Mesenchymal stem cell (in vitro differentiated cells and primary cell): Measurements from ENCODE around the gene ABCB11.

Source experiments
- DNase-seq: peaks from one replicate; pipeline ENCODE4 v3.0.0-alpha.2; 2013
- H2AFZ ChIP-seq: one replicate; pipeline ENCODE4 v1.6.1; 2013; ENCODE audit warnings: low read depth, mild to moderate bottlenecking, control low read depth, inconsistent platforms, low read length, moderate library complexity
- H2AK5ac ChIP-seq: 2 replicates; pipeline ENCODE4 v1.6.1; 2013; ENCODE audit warnings: low read length, moderate library complexity, mild to moderate bottlenecking, inconsistent platforms; ENCODE audit not compliant: severe bottlenecking
- H2BK120ac ChIP-seq: one replicate; pipeline ENCODE4 v1.6.1; 2013; ENCODE audit warnings: low read depth, mild to moderate bottlenecking, inconsistent platforms, low read length, moderate library complexity
- H2BK12ac ChIP-seq, 2 experiments: one replicate each; pipeline ENCODE4 v1.6.1; 2013; ENCODE audit warnings: inconsistent platforms in 2 of 2, low read length in 2 of 2, mild to moderate bottlenecking in 2 of 2, moderate library complexity in 2 of 2, control low read depth in 1 of 2
- H2BK15ac ChIP-seq: one replicate; pipeline ENCODE4 v1.6.1; 2013; ENCODE audit warnings: mild to moderate bottlenecking, low read depth, inconsistent platforms; ENCODE audit not compliant: poor library complexity, severe bottlenecking
- H2BK5ac ChIP-seq: 2 replicates; pipeline ENCODE4 v1.6.1; 2013; ENCODE audit warnings: low read depth, mild to moderate bottlenecking, low read length, control low read depth, inconsistent platforms; ENCODE audit not compliant: poor library complexity, severe bottlenecking
- H3K14ac ChIP-seq, 2 experiments: one replicate each; pipeline ENCODE4 v1.6.1; 2013; ENCODE audit warnings: inconsistent platforms in 2 of 2, low read length in 2 of 2, control low read depth in 1 of 2, mild to moderate bottlenecking in 1 of 2, moderate library complexity in 1 of 2
- H3K18ac ChIP-seq, 2 experiments: one replicate each; pipeline ENCODE4 v1.6.1; 2013; ENCODE audit warnings: inconsistent platforms in 2 of 2, low read length in 2 of 2, control low read depth in 1 of 2, low read depth in 1 of 2, mild to moderate bottlenecking in 1 of 2
- H3K23ac ChIP-seq, 2 experiments: one replicate each; pipeline ENCODE4 v1.6.1; 2013; ENCODE audit warnings: inconsistent platforms in 2 of 2, low read length in 2 of 2, mild to moderate bottlenecking in 2 of 2, moderate library complexity in 2 of 2, control low read depth in 1 of 2
- H3K27ac ChIP-seq: 2 replicates; pipeline ENCODE4 v1.5.1; 2013; ENCODE audit warnings: mild to moderate bottlenecking, moderate library complexity, low read length, control low read depth, inconsistent platforms; ENCODE audit not compliant: poor library complexity, severe bottlenecking
- H3K27me3 ChIP-seq, 2 experiments: 2 replicates each; pipeline versions ENCODE4 v1.6.1 to v1.7.0; 2013; ENCODE audit warnings: low read length in 2 of 2, mild to moderate bottlenecking in 2 of 2, moderate library complexity in 2 of 2, control low read depth in 1 of 2, inconsistent platforms in 1 of 2; ENCODE audit not compliant: control insufficient read depth in 1 of 2, insufficient read depth in 1 of 2
- H3K36me3 ChIP-seq, 2 experiments: 2 replicates each; pipeline versions ENCODE4 v1.6.1 to v1.7.0; 2013; ENCODE audit warnings: low read length in 2 of 2, control low read depth in 1 of 2, inconsistent platforms in 1 of 2, low read depth in 1 of 2, mild to moderate bottlenecking in 1 of 2; ENCODE audit not compliant: insufficient read depth in 2 of 2, control insufficient read depth in 1 of 2
- H3K4ac ChIP-seq, 2 experiments: one replicate each; pipeline ENCODE4 v1.6.1; 2013; ENCODE audit warnings: inconsistent platforms in 2 of 2, low read length in 2 of 2, mild to moderate bottlenecking in 2 of 2, moderate library complexity in 2 of 2, control low read depth in 1 of 2, low read depth in 1 of 2
- H3K4me1 ChIP-seq: 2 replicates; pipeline ENCODE4 v1.6.1; 2013; ENCODE audit warnings: low read depth, low read length, control low read depth; ENCODE audit not compliant: control insufficient read depth, insufficient read depth
- H3K4me2 ChIP-seq: 2 replicates; pipeline ENCODE4 v1.6.1; 2013; ENCODE audit warnings: low read length, mild to moderate bottlenecking, inconsistent platforms; ENCODE audit not compliant: poor library complexity, severe bottlenecking
- H3K4me3 ChIP-seq, 2 experiments: 2 replicates each; pipeline versions ENCODE4 v1.5.1 to v1.7.0; 2013; ENCODE audit warnings: low read length in 2 of 2, mild to moderate bottlenecking in 2 of 2, control low read depth in 1 of 2, low read depth in 1 of 2; ENCODE audit not compliant: insufficient read depth in 1 of 2
- H3K79me1 ChIP-seq: replicated peaks from 2 replicates; pipeline ENCODE4 v1.6.1; 2013; ENCODE audit warnings: mild to moderate bottlenecking, control low read depth, low read length, inconsistent platforms; ENCODE audit not compliant: poor library complexity, severe bottlenecking
- H3K9ac ChIP-seq: 2 replicates; pipeline ENCODE4 v1.7.0; 2013; ENCODE audit warnings: mild to moderate bottlenecking, low read length, moderate library complexity
- H3K9me3 ChIP-seq: 2 replicates; pipeline ENCODE4 v1.7.0; 2013; ENCODE audit warnings: mild to moderate bottlenecking, low read length; ENCODE audit not compliant: control insufficient read depth
- H4K8ac ChIP-seq: one replicate; pipeline ENCODE4 v1.6.1; 2013; ENCODE audit warnings: inconsistent platforms, mild to moderate bottlenecking, low read length, moderate library complexity
- H4K91ac ChIP-seq: one replicate; pipeline ENCODE4 v1.6.1; 2013; ENCODE audit warnings: mild to moderate bottlenecking, low read length, inconsistent platforms
- WGBS: methylation state at CpG from one replicate; pipeline ENCODE4 v1.1.7; 2013; ENCODE audit warnings: mixed read lengths; 5-methylcytosine and 5-hydroxymethylcytosine counted together

Gene ABCB11

GRCh38 chr2:168912466-168912865 lies 118.7 kb downstream of the ABCB11 start:
- Histone ChIP-seq H3K4me1 (peaks cover 2% of the 10 kb centered on the region), H2BK5ac (no peak overlapping the region), H2AK5ac (no peak overlapping the region), H4K91ac (no peak overlapping the region), H2BK12ac (no peak overlapping the region), H3K36me3 (no peaks in the 10 kb centered on the region), H3K27ac (no peak overlapping the region), H3K27me3 (peaks cover 12 to 36% of the 10 kb centered on the region in 2 experiments), H2BK15ac (no peak overlapping the region), H3K14ac (no peak overlapping the region), H2BK120ac (no peak overlapping the region), H3K79me1 (no peaks in the 10 kb centered on the region), H3K4ac (no peak overlapping the region), H3K4me2 (no peak overlapping the region), H3K4me3 (peak overlapping the region in 1 of 2 experiments; percentile 73), H2AFZ (no peak overlapping the region), H3K23ac (no peak overlapping the region), H3K18ac (no peak overlapping the region), H3K9me3 (no peaks in the 10 kb centered on the region), H3K9ac (peak overlapping the region; percentile 56), H4K8ac (no peak overlapping the region)
- DNase-seq = no peak
- WGBS = 90% methylated on average over 4 of the region's 6 CpGs

- no peak overlapping the region for H2AFZ ChIP-seq
- H2BK5ac ChIP-seq = no peak overlapping the region
- no peaks in the 10 kb centered on the region for H3K79me1 ChIP-seq
- no peak overlapping the region for H2BK12ac ChIP-seq
- no peak overlapping the region for H4K8ac ChIP-seq
- H3K36me3 ChIP-seq = no peaks in the 10 kb centered on the region
- no peak overlapping the region for H3K4ac ChIP-seq
- H3K4me2 ChIP-seq = no peak overlapping the region
- H3K9me3 ChIP-seq = no peaks in the 10 kb centered on the region
- peaks cover 2% of the 10 kb centered on the region for H3K4me1 ChIP-seq
- no peak overlapping the region for H3K14ac ChIP-seq
- peaks cover 12 to 46% of the 10 kb centered on the region in 2 experiments for H3K27me3 ChIP-seq
- H2BK120ac ChIP-seq = no peak overlapping the region
- 67% methylated on average over 2 of the region's 5 CpGs for WGBS
- no peak overlapping the region for H3K9ac ChIP-seq
- H3K27ac ChIP-seq = no peak overlapping the region
- no peak overlapping the region for H3K18ac ChIP-seq
- DNase-seq = no peak
- no peak overlapping the region for H2AK5ac ChIP-seq
- H4K91ac ChIP-seq = no peak overlapping the region
- H3K4me3 ChIP-seq = no peak overlapping the region
- no peak overlapping the region for H3K23ac ChIP-seq
- no peak overlapping the region for H2BK15ac ChIP-seq
Observed at GRCh38 chr2:168910330-168910729, 120.8 kb downstream of the ABCB11 start.

GRCh38 chr2:168907940-168908662 lies 123.0 kb downstream of the ABCB11 start:
- no peak for DNase-seq
- H3K4me2 ChIP-seq = no peak overlapping the region
- no peak overlapping the region for H4K8ac ChIP-seq
- H3K9ac ChIP-seq = no peak overlapping the region
- no peak overlapping the region for H2AFZ ChIP-seq
- H2BK120ac ChIP-seq = no peak overlapping the region
- H3K4me3 ChIP-seq = no peak overlapping the region
- no peaks in the 10 kb centered on the region for H3K36me3 ChIP-seq
- H2BK15ac ChIP-seq = no peak overlapping the region
- no peak overlapping the region for H2BK12ac ChIP-seq
- no peaks in the 10 kb centered on the region for H3K9me3 ChIP-seq
- no peak overlapping the region for H3K23ac ChIP-seq
- no peak overlapping the region for H3K4ac ChIP-seq
- H3K18ac ChIP-seq = no peak overlapping the region
- no peak overlapping the region for H3K27ac ChIP-seq
- peaks cover 12 to 38% of the 10 kb centered on the region in 2 experiments for H3K27me3 ChIP-seq
- 83% methylated on average over 3 of the region's 8 CpGs for WGBS
- no peak overlapping the region for H3K14ac ChIP-seq
- no peaks in the 10 kb centered on the region for H3K79me1 ChIP-seq
- H3K4me1 ChIP-seq = peaks cover 2% of the 10 kb centered on the region
- H2AK5ac ChIP-seq = no peak overlapping the region
- H2BK5ac ChIP-seq = no peak overlapping the region
- no peak overlapping the region for H4K91ac ChIP-seq

- no peaks in the 10 kb centered on the region for H3K79me1 ChIP-seq
- H3K4me2 ChIP-seq = no peak overlapping the region
- H3K23ac ChIP-seq = no peak overlapping the region
- H4K91ac ChIP-seq = no peak overlapping the region
- no peak overlapping the region for H3K4ac ChIP-seq
- no peak overlapping the region for H2AFZ ChIP-seq
- no peak overlapping the region for H3K4me3 ChIP-seq
- no peak overlapping the region for H3K18ac ChIP-seq
- H3K4me1 ChIP-seq = no peaks in the 10 kb centered on the region
- no peak overlapping the region for H3K9ac ChIP-seq
- no peak overlapping the region for H2BK15ac ChIP-seq
- H2BK12ac ChIP-seq = no peak overlapping the region
- H3K27me3 ChIP-seq = peaks cover 0 to 37% of the 10 kb centered on the region in 2 experiments
- no peak overlapping the region for H3K14ac ChIP-seq
- no peak overlapping the region for H2AK5ac ChIP-seq
- no peak overlapping the region for H2BK120ac ChIP-seq
- H3K27ac ChIP-seq = no peak overlapping the region
- H4K8ac ChIP-seq = no peak overlapping the region
- H3K36me3 ChIP-seq = no peaks in the 10 kb centered on the region
- H2BK5ac ChIP-seq = no peak overlapping the region
- peaks cover 4% of the 10 kb centered on the region for H3K9me3 ChIP-seq
- 98% methylated on average over 3 of the region's 3 CpGs for WGBS
- DNase-seq = no peak
Observed at GRCh38 chr2:168904358-168904757, 126.8 kb downstream of the ABCB11 start.
